GM19025 (cell line): ENCODE data around the gene PRKG2.

Source experiments
- ATAC-seq: cut with Tn5 transposase; IDR thresholded peaks from one replicate; pipeline ENCODE4 v1.9.1; 2021; ENCODE audit warnings: mild to moderate bottlenecking, low read depth, moderate library complexity; ENCODE audit not compliant: unreplicated experiment

Gene PRKG2

GRCh38 chr4:81049330-81049729 is 165.7 kb downstream of the PRKG2 start:
- no peak for ATAC-seq

GRCh38 chr4:81042578-81043365 is 172.2 kb downstream of the PRKG2 start:
- no peak for ATAC-seq

- ATAC-seq: no peak
These were observed 174.9 kb downstream of the PRKG2 start for GRCh38 chr4:81040012-81040659.

GRCh38 chr4:81039351-81039972 is 175.6 kb downstream of the PRKG2 start:
- ATAC-seq: no peak

GRCh38 chr4:81038636-81039350 is 176.2 kb downstream of the PRKG2 start:
- ATAC-seq: no peak
